ENCODE data around the gene OASL. TPM values are rescaled to one million over a fixed set of nuclear protein-coding genes. Genes with fewer than 3 reads are reported as not detected.

OASL gene
- total and polyA plus RNA-seq, 10 of the 15 experiments (the other 5 are each of a cell fraction or from before 2014, with no cell fraction given): 2.3 to 9.1 (median 2.7) TPM

DNA sequence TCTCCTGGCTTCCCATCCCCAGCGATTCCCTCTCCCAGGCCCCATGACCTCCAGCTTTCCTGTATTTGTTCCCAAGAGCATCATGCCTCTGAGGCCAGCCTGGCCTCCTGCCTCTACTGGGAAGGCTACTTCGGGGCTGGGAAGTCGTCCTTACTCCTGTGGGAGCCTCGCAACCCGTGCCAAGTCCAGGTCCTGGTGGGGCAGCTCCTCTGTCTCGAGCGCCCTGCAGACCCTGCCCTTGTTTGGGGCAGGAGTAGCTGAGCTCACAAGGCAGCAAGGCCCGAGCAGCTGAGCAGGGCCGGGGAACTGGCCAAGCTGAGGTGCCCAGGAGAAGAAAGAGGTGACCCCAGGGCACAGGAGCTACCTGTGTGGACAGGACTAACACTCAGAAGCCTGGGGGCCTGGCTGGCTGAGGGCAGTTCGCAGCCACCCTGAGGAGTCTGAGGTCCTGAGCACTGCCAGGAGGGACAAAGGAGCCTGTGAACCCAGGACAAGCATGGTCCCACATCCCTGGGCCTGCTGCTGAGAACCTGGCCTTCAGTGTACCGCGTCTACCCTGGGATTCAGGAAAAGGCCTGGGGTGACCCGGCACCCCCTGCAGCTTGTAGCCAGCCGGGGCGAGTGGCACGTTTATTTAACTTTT is 37.1 kb downstream of the OASL start:
- Histone ChIP-seq H3K9ac (ENCODE audit: control insufficient read depth, insufficient read depth, low read length) (no peak overlapping the region), H3K4me3 (no peak overlapping the region), H4K20me1 (ENCODE audit: control insufficient read depth, insufficient read depth) (no peaks in the 10 kb centered on the region), H3K27me3 (replicated peaks in 1 of 2; ENCODE audit: control insufficient read depth in 2 of 2, insufficient read depth in 2 of 2, low read length in 1 of 2) (no peaks in the 10 kb centered on the region), H3K9me3 (replicated peaks; ENCODE audit: control insufficient read depth, insufficient read depth, low read length) (no peaks in the 10 kb centered on the region), H3K27ac (ENCODE audit: control insufficient read depth, insufficient read depth) (no peak overlapping the region), H3K36me3 (ENCODE audit: control insufficient read depth in 2 of 2, insufficient read depth in 2 of 2, low read length in 1 of 2) (peaks cover 4 to 10% of the 10 kb centered on the region in 2 experiments), H3K4me1 (ENCODE audit: control insufficient read depth, insufficient read depth, low read length) (no peaks in the 10 kb centered on the region), H3K4me2 (ENCODE audit: control insufficient read depth, insufficient read depth) (no peak overlapping the region), H3K79me2 (ENCODE audit: control insufficient read depth, insufficient read depth, low read length) (no peaks in the 10 kb centered on the region), H2AFZ (ENCODE audit: control insufficient read depth, low read depth, low read length) (no peak overlapping the region)
- 77% methylated on average over 16 of the region's 16 CpGs for WGBS (ENCODE audit: insufficient coverage, insufficient replicate concordance, low lambda C conversion rate, missing lambda C conversion rate)
- ATAC-seq (no peak), DNase-seq (ENCODE audit: low read depth, low spot score) (no peak), FAIRE-seq (no peak)
- POLR2A ChIA-PET: no interaction called here
- in situ Hi-C loops (cut with MboI): no loop called here
- SMC1A ChIA-PET (ENCODE audit: uncharacterized antibody, unreplicated experiment): interaction anchor here (1.6 kb wide), 1 partner anchor 58 kb away, joined by 7 read pairs; no protein-coding TSS in a partner anchor
- BruUV-seq (replicated peaks): no TSS peak
- RAD21 ChIA-PET (ENCODE audit: unreplicated experiment): interaction anchor here (0.7 kb wide), 1 partner anchor 95 kb away, joined by 3 read pairs; no protein-coding TSS in a partner anchor
- intact Hi-C loops (cut with micrococcal nuclease; ENCODE audit: unreplicated experiment): no loop called here
- CTCF ChIA-PET: interaction anchor here (1.0 kb wide), 1 partner anchor 58 kb away, joined by 3 read pairs; no protein-coding TSS in a partner anchor
- no peak for TF ChIP-seq STAT3 (IDR thresholded peaks at IDR 0.05; ENCODE audit: low read depth, low read length)
- TF ChIP-seq NR2F1 (conservative IDR thresholded peaks at IDR 0.05): no peak
- no peak for TF ChIP-seq ZNF384 (IDR thresholded peaks at IDR 0.05; ENCODE audit: borderline replicate concordance, low read depth, low read length)
- TF ChIP-seq, protein P1, sequence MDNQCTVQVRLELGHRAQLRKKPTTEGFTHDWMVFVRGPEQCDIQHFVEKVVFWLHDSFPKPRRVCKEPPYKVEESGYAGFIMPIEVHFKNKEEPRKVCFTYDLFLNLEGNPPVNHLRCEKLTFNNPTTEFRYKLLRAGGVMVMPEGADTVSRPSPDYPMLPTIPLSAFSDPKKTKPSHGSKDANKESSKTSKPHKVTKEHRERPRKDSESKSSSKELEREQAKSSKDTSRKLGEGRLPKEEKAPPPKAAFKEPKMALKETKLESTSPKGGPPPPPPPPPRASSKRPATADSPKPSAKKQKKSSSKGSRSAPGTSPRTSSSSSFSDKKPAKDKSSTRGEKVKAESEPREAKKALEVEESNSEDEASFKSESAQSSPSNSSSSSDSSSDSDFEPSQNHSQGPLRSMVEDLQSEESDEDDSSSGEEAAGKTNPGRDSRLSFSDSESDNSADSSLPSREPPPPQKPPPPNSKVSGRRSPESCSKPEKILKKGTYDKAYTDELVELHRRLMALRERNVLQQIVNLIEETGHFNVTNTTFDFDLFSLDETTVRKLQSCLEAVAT (IDR thresholded peaks at IDR 0.05): no peak
- TF ChIP-seq POLR2AphosphoS2 (IDR thresholded peaks at IDR 0.05; ENCODE audit: low read depth, low read length): no peak
- TF ChIP-seq, protein P2, sequence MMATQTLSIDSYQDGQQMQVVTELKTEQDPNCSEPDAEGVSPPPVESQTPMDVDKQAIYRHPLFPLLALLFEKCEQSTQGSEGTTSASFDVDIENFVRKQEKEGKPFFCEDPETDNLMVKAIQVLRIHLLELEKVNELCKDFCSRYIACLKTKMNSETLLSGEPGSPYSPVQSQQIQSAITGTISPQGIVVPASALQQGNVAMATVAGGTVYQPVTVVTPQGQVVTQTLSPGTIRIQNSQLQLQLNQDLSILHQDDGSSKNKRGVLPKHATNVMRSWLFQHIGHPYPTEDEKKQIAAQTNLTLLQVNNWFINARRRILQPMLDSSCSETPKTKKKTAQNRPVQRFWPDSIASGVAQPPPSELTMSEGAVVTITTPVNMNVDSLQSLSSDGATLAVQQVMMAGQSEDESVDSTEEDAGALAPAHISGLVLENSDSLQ (IDR thresholded peaks at IDR 0.05): no peak
- TF ChIP-seq, protein P3, sequence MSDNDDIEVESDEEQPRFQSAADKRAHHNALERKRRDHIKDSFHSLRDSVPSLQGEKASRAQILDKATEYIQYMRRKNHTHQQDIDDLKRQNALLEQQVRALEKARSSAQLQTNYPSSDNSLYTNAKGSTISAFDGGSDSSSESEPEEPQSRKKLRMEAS (IDR thresholded peaks at IDR 0.05; ENCODE audit: low read depth, low read length): no peak
- TF ChIP-seq, protein P4, sequence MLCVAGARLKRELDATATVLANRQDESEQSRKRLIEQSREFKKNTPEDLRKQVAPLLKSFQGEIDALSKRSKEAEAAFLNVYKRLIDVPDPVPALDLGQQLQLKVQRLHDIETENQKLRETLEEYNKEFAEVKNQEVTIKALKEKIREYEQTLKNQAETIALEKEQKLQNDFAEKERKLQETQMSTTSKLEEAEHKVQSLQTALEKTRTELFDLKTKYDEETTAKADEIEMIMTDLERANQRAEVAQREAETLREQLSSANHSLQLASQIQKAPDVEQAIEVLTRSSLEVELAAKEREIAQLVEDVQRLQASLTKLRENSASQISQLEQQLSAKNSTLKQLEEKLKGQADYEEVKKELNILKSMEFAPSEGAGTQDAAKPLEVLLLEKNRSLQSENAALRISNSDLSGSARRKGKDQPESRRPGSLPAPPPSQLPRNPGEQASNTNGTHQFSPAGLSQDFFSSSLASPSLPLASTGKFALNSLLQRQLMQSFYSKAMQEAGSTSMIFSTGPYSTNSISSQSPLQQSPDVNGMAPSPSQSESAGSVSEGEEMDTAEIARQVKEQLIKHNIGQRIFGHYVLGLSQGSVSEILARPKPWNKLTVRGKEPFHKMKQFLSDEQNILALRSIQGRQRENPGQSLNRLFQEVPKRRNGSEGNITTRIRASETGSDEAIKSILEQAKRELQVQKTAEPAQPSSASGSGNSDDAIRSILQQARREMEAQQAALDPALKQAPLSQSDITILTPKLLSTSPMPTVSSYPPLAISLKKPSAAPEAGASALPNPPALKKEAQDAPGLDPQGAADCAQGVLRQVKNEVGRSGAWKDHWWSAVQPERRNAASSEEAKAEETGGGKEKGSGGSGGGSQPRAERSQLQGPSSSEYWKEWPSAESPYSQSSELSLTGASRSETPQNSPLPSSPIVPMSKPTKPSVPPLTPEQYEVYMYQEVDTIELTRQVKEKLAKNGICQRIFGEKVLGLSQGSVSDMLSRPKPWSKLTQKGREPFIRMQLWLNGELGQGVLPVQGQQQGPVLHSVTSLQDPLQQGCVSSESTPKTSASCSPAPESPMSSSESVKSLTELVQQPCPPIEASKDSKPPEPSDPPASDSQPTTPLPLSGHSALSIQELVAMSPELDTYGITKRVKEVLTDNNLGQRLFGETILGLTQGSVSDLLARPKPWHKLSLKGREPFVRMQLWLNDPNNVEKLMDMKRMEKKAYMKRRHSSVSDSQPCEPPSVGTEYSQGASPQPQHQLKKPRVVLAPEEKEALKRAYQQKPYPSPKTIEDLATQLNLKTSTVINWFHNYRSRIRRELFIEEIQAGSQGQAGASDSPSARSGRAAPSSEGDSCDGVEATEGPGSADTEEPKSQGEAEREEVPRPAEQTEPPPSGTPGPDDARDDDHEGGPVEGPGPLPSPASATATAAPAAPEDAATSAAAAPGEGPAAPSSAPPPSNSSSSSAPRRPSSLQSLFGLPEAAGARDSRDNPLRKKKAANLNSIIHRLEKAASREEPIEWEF (IDR thresholded peaks at IDR 0.05; ENCODE audit: insufficient replicate concordance, low read depth, low read length): no peak
- TF ChIP-seq, protein P5, sequence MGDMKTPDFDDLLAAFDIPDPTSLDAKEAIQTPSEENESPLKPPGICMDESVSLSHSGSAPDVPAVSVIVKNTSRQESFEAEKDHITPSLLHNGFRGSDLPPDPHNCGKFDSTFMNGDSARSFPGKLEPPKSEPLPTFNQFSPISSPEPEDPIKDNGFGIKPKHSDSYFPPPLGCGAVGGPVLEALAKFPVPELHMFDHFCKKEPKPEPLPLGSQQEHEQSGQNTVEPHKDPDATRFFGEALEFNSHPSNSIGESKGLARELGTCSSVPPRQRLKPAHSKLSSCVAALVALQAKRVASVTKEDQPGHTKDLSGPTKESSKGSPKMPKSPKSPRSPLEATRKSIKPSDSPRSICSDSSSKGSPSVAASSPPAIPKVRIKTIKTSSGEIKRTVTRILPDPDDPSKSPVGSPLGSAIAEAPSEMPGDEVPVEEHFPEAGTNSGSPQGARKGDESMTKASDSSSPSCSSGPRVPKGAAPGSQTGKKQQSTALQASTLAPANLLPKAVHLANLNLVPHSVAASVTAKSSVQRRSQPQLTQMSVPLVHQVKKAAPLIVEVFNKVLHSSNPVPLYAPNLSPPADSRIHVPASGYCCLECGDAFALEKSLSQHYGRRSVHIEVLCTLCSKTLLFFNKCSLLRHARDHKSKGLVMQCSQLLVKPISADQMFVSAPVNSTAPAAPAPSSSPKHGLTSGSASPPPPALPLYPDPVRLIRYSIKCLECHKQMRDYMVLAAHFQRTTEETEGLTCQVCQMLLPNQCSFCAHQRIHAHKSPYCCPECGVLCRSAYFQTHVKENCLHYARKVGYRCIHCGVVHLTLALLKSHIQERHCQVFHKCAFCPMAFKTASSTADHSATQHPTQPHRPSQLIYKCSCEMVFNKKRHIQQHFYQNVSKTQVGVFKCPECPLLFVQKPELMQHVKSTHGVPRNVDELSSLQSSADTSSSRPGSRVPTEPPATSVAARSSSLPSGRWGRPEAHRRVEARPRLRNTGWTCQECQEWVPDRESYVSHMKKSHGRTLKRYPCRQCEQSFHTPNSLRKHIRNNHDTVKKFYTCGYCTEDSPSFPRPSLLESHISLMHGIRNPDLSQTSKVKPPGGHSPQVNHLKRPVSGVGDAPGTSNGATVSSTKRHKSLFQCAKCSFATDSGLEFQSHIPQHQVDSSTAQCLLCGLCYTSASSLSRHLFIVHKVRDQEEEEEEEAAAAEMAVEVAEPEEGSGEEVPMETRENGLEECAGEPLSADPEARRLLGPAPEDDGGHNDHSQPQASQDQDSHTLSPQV (IDR thresholded peaks at IDR 0.05): no peak
- TF ChIP-seq MEF2A (IDR thresholded peaks at IDR 0.05; ENCODE audit: insufficient read depth, low read depth, low read length): no peak

Data from GM12878 (cell line).